Right ventricle myocardium superior (tissue), 1 donor: ENCODE results near the gene RCBTB2. TPM values are rescaled to one million over a fixed set of nuclear protein-coding genes. Genes with fewer than 3 reads are reported as not detected.

ENCODE experiments used
- ATAC-seq: fragments of 200-7000 bp; cut with Tn5 transposase; one replicate; pipeline ENCODE4 v1.9.1; 2020; ENCODE audit warnings: mild to moderate bottlenecking; ENCODE audit not compliant: poor library complexity
- DNase-seq: peaks from one replicate; pipeline ENCODE4 v3.0.0-alpha.2; 2020
- intact Hi-C: fragments of 100-400 bp; cut with DNase I; formaldehyde crosslinking; loops from one replicate; pipeline ENCODE4 v1.11.2; 2022
- total RNA-seq: library from RNA; stranded (reverse); fragmentation: NEBNext Ultra II Directional; extraction: Animal tissue kit (Norgen Biotek cat#: 25700); gene quantifications from one replicate; pipeline ENCODE4 v1.2.1, GENCODE V29; 2021
- donor health status: DM: no; HTN: yes; CAD: no; lungs with severe emphysema.

RCBTB2 gene
- total RNA-seq, 1 donor from 2014 or later = 16.6 TPM

DNA sequence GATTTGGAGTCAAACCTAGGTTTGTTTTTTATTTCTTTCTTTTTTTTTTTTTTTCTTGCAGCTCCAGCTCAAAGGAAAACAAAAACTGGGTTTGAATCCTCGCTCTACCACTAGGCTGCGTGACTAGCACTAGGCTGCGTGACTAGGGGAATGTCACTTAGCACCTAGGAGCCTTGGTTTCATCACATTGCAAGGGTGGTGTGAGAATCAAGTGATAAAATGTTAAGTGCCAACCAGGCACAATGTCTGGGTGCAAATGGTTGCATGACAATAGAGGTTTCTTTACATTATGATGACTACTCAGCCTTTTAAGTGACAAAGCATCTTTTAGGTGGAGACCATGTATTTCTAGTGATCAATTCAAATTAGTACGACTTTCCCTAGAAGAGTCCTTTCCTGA, 27.9 kb downstream of the RCBTB2 start:
- no peak for ATAC-seq
- intact Hi-C loops = no loop called here
- no peak for DNase-seq

DNA sequence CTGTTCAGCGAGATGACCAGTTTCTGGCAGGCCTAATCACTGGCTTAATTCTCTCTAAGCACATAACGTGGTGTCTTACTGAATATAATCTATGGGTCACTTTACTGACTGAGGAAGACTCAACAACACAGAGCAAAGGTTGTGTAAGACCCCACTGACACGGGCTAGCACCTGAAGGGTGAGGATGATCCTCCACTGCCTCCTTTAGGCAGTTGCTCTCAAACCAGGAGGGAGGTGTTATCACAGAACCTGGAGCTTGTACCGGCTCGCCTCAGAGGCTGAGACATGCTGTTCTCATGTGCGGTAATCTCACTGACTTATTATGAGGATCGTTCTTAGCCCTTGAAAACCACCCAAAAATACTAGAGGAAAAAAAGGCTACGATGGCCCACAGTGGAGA, 28.3 kb downstream of the RCBTB2 start:
- ATAC-seq (no peak), DNase-seq (no peak)
- intact Hi-C loops = no loop called here

GRCh38 chr13:48502601-48503319, 30.1 kb downstream of the RCBTB2 start:
- DNase-seq (no peak), ATAC-seq (no peak)
- intact Hi-C loops = no loop called here

- no peak for ATAC-seq
- intact Hi-C loops = no loop called here
- DNase-seq = no peak
Measured at GRCh38 chr13:48501705-48502104, 31.2 kb downstream of the RCBTB2 start.

DNA sequence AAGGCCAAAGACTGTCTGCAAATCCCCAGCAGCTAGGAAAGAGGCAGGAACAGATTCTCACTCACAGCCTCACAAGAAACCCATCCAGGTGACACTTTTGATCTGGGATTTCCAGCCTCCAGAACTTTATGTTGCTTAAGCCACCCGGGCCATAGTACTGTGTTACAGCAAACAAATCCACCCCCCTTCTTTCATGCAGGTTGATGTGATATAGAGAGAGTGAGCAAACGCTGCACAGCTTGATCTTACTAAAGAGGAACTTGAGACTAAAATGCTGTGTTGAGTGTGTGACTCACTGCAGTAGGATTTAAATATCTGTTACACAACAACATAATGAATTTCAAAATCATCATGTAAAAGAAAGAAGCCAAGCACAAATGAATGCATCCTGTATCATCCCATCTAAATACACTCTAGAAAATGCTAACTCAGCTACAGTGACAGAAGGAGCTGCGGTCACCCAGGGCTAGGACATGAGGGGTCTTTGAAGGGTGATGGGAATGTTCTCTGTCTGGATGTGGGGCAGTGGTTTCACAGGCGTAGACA, 32.2 kb downstream of the RCBTB2 start:
- ATAC-seq (peak; percentile 70), DNase-seq (no peak)
- intact Hi-C loops = no loop called here

- intact Hi-C loops = no loop called here
- DNase-seq = no peak
- ATAC-seq = no peak
Measured at GRCh38 chr13:48497669-48498068, 35.2 kb downstream of the RCBTB2 start.

GRCh38 chr13:48496271-48497161, 36.4 kb downstream of the RCBTB2 start:
- DNase-seq (no peak), ATAC-seq (no peak)

GRCh38 chr13:48494874-48495273, 38.0 kb downstream of the RCBTB2 start:
- ATAC-seq = no peak
- no peak for DNase-seq
- intact Hi-C loops = loop anchor here (5.0 kb wide), 1 partner anchor 48 kb away; no protein-coding TSS in a partner anchor

More at GRCh38 chr13:48496271-48497161, 36.4 kb downstream of the RCBTB2 start:
- intact Hi-C loops = no loop called here

GRCh38 chr13:48493851-48494250, 39.0 kb downstream of the RCBTB2 start:
- ATAC-seq (no peak), DNase-seq (no peak)
- intact Hi-C loops = loop anchor here (5.0 kb wide), 1 partner anchor 47 kb away; no protein-coding TSS in a partner anchor

DNA sequence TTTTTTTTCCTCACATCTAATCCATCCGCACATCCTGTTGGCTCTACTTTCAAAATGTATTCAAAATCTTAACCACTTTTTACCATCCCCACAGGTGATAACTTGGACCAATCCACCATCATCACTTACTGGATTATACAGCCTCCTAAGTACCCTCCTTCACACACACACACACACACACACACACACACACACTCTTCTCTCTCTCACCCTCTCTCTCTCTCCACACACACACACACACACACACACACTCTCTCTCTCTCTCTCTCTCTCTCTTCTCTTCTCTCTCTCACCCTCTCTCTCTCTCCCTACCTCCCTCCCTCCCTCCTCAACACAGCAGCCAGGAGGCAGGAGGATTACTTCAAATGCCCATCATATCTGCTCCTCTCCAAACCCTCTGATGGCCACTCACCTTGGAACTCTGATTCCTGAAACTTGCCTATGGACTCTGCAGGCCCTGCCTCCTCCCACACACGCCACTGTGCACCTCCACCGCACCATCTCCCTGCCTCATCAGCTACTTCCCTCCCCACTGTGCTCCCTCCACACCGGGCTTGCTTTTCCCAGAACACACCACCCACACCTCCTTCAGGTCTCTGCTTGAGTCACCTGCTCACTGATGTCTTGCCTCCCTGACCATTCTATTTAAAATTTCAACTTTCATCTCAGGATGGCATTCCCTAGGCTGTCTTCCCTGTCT, 39.7 kb downstream of the RCBTB2 start:
- ATAC-seq (peak; percentile 24), DNase-seq (no peak)
- intact Hi-C loops = loop anchor here (5.0 kb wide), 1 partner anchor 46 kb away; no protein-coding TSS in a partner anchor

DNA sequence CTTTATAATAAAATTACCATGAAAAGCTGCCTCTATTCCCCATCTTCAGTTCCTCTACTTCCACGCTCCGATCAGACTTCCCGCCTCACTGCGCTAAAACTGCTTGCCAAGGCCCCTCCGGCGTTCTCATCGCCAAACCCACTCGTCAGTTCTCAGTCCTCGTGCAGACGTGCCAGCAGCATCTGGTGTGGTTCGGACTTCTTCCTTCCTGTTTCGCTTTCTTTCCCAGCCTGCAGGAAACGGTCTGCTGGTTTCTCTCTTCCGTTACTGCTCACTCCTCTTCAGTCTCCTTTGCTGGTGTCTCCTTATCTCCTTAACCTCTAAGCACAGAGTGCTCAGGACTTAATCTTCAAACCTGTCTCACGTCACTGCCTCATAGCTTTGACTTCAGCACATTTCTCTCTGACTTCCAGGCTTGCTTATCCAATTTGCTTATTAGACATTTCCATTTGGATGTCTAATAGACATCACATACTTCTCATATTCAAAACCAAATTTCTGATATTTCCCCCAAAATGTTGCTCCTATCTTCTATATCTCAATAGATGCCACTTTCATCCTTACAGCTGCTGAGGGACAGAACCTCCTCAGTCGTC, 40.3 kb downstream of the RCBTB2 start:
- DNase-seq (peak; percentile 90), ATAC-seq (peak; percentile 93)
- intact Hi-C loops = loop anchor here (5.0 kb wide), 1 partner anchor 45 kb away; no protein-coding TSS in a partner anchor

- DNase-seq (no peak), ATAC-seq (peak; percentile 45)
- intact Hi-C loops = loop anchor here (5.0 kb wide), 1 partner anchor 45 kb away; no protein-coding TSS in a partner anchor
Measured at GRCh38 chr13:48492096-48492440, 40.8 kb downstream of the RCBTB2 start.

- no peak for ATAC-seq
- intact Hi-C loops = loop anchor here (5.0 kb wide), 1 partner anchor 44 kb away; no protein-coding TSS in a partner anchor
- no peak for DNase-seq
Measured at GRCh38 chr13:48491423-48492095, 41.3 kb downstream of the RCBTB2 start.

GRCh38 chr13:48490241-48490640, 42.6 kb downstream of the RCBTB2 start:
- ATAC-seq (no peak), DNase-seq (no peak)
- intact Hi-C loops = loop anchor here (5.0 kb wide), 1 partner anchor 43 kb away; no protein-coding TSS in a partner anchor

DNA sequence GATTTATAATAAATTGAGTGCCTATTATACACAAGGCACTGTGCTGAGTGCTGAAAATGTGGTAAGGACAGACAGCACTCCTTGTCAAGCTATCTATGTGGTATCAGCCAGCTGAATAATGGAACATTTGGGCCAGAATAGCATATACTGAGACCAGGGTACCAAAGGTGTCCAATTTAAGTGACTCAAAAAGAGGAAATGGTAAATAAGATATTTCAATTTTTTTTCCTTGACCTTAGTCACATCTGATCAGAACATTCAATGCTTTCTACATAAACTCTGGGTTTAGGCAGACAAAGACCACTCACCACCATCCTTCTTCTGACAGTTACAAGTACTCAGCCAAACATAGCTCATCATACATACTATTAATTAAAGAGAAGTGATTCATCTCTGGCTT, 43.2 kb downstream of the RCBTB2 start:
- ATAC-seq (no peak), DNase-seq (no peak)
- intact Hi-C loops = loop anchor here (5.0 kb wide), 1 partner anchor 42 kb away; no protein-coding TSS in a partner anchor

- no peak for ATAC-seq
- DNase-seq = no peak
- intact Hi-C loops = no loop called here
Measured at GRCh38 chr13:48488995-48489394, 43.9 kb downstream of the RCBTB2 start.

- intact Hi-C loops = no loop called here
- no peak for ATAC-seq
- no peak for DNase-seq
Measured at GRCh38 chr13:48487968-48488367, 44.9 kb downstream of the RCBTB2 start.

GRCh38 chr13:48486836-48487235, 46.0 kb downstream of the RCBTB2 start:
- intact Hi-C loops = no loop called here
- DNase-seq (no peak), ATAC-seq (no peak)
